Keratinocyte (primary cell): ENCODE data around the gene THNSL1.

Experiments
- EZH2 ChIP-seq: IDR thresholded peaks from one replicate; pipeline ENCODE4 v1.6.1; 2012; ENCODE audit warnings: inconsistent platforms, mild to moderate bottlenecking, low read length, moderate library complexity
- TF ChIP-seq, protein P1 (sequence below), 3 experiments: IDR thresholded peaks in 1 of 3; conservative IDR thresholded peaks in 1 of 3; optimal IDR thresholded peaks in 1 of 3; 2 replicates in 2 of 3; 3 replicates in 1 of 3; pipeline versions ENCODE3 to v1.5.1; 2011; ENCODE audit warnings: low read length in 3 of 3, mild to moderate bottlenecking in 3 of 3, moderate library complexity in 2 of 3, control low read depth in 1 of 3, inconsistent platforms in 1 of 3; ENCODE audit not compliant: insufficient read depth in 2 of 3; ENCODE audit errors: extremely low read depth in 1 of 3

DNA sequence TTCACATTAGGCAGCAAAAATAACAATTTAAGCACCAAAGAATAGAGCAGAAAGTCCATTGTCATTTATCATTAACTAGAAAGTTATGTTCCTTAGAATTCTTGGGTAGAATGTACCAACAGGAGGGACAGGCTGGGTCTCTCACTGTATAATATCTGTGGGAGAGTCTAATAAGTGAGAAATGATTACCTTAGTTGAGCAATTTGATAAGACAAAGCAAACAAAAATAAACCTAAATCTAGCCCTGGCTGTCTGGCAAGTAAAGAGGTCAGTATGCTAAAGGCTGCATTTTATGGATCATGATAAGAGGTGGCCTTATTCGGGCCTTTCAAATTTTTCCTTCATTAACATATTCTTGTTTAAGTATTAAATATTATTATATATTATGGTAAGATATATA, 35.6 kb downstream of the THNSL1 start:
- TF ChIP-seq, protein P1, sequence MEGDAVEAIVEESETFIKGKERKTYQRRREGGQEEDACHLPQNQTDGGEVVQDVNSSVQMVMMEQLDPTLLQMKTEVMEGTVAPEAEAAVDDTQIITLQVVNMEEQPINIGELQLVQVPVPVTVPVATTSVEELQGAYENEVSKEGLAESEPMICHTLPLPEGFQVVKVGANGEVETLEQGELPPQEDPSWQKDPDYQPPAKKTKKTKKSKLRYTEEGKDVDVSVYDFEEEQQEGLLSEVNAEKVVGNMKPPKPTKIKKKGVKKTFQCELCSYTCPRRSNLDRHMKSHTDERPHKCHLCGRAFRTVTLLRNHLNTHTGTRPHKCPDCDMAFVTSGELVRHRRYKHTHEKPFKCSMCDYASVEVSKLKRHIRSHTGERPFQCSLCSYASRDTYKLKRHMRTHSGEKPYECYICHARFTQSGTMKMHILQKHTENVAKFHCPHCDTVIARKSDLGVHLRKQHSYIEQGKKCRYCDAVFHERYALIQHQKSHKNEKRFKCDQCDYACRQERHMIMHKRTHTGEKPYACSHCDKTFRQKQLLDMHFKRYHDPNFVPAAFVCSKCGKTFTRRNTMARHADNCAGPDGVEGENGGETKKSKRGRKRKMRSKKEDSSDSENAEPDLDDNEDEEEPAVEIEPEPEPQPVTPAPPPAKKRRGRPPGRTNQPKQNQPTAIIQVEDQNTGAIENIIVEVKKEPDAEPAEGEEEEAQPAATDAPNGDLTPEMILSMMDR (optimal IDR thresholded peaks at IDR 0.05 in 1 of 3, IDR thresholded peaks at IDR 0.05 in 1 of 3, conservative IDR thresholded peaks at IDR 0.05 in 1 of 3; ENCODE audit: extremely low read depth in 1 of 3, insufficient read depth in 2 of 3, low read length in 3 of 3): no peak
- no peak for TF ChIP-seq EZH2
